Occipital lobe (tissue), 2 donors: ENCODE measurements around the gene OCSTAMP. TPM values are rescaled to one million over a fixed set of nuclear protein-coding genes. Genes with fewer than 3 reads are reported as not detected.

Experiments
- DNase-seq: peaks from one replicate; lab custom pipeline; 2025; lab: John Stamatoyannopoulos, UW
- total RNA-seq: library from RNA; depleted of rRNA; stranded (reverse); fragments of >200 nt; gene quantifications from one replicate; pipeline ENCODE4 v1.2.3, GENCODE V29; 2014

OCSTAMP gene
- total RNA-seq, 1 donor from 2014 or later = not detected

DNA sequence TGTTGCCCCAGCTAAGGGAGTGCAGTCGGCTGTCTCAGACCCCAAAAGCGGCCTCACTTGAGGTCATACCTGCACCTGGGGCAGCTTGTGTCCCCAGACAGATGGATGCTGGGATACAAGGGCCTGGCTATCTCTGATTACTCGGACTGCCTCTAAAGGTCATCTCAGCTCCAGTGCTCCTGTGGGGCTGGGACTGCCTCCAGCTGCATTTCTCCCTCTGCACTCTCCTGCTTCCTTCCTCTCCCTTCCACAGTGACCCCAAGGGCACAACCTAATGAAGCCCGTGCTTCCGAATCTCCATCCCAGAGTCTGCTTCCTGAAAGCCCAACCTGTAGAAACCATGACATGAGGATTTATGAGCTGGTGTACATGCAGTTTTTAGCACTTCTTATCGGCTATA lies 22.8 kb upstream of the OCSTAMP start:
- no peak for DNase-seq

- no peak for DNase-seq
Measured at GRCh38 chr20:46572790-46573189, 22.3 kb upstream of the OCSTAMP start.

DNA sequence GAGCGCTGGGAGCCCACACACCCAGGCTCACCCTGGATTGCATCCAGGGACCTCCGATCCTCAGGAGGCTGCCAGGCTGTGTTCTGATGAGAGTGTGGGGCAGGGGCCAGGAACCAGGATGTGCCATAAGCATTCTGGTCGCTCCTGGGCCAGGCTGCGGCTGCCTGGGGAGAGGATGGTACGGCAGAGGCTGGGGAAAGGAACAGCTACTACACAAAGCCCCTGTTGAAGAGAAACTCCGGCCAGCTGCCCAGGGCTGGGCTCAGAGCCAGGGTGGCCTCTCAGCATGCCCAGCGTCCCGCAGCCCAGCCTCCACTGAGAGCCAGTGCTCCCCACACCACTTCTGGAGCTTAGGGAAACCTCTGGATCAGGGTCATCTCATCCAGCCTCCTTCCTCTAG lies 21.7 kb upstream of the OCSTAMP start:
- DNase-seq = peak; percentile 85

DNA sequence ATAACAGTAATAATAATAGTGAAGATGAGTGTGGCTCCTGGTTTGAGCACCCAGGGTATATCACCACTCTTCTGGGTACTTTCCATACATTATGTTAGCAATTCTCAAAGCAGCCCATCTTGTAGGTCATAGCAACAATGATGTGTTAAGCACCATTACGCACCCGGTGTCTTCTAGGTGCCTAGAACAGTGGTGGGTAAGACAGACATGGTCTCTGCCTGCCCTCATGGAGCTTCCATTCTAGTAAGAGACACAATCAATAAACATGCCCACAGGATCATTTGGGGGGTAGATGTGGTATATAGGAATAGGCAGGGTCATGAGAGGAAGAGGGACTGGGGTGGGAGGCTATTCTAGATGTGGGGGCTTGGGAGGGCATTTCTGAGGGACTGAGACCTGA lies 21.0 kb upstream of the OCSTAMP start:
- DNase-seq = no peak

GRCh38 chr20:46570956-46571355 lies 20.5 kb upstream of the OCSTAMP start:
- DNase-seq = no peak

DNA sequence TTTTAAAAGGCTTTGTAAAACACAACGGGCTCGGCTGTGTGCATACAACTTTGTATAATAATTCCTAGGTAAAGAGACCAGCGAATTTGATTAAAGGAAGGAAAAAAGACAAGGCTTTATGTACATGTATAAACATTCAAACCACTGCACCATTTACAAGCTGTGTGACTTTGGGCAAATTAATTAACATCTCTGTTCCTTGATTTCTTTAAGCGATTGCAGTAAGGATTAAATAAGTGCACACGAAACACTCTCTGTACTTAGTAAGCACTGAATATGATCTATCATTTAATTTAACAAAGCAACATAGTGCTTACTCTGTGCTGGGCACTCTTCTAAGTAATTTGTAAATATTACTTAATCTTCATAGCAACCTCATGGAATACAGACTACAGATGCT lies 19.5 kb upstream of the OCSTAMP start:
- DNase-seq = no peak

DNA sequence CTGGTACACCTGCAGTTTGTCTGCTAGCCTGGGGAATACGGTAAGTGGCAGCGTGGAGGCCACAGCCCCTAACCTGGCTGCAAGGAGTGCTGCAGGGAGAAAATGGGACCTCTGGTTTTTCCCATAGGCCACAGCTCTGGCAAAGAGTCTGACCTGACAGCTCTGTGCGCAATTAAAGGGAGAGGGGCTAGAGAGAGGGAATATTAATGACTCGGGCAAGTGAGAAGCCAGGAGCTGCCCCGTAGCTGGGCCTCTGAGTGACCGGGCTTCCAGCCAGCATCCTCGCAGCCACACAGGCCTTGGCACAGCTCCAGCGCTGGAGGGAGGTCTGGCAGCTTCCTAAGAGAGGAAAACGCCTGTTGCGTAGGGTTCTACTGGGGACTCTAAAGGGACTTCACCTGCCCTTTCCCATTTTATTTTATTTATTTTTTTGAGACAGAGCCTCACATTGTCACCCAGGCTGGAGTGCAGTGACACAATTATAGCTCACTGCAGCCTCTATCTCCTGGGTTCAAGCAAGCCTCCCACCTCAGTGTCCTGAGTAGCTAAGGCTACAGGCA lies 18.2 kb upstream of the OCSTAMP start:
- peak; percentile 78 for DNase-seq

DNA sequence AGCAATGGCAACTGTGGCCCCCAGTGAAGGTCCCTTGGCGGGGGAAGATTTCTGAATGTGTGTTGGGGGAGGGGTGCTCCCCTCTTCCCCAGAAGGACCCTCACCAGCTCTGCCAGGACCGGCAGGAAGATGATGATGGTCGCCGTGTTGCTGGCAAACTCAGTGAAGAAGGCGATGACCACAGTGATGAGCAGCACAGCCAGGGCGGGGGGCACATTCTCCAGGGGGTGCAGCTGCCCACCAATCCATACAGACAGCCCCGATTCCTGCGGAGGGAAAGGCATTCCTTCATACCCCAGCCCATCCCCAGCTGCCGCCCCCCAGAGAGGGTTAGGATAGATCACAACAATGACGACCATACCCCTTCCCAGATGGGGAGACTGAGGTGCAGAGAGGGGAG lies 15.7 kb upstream of the OCSTAMP start:
- DNase-seq = no peak

DNA sequence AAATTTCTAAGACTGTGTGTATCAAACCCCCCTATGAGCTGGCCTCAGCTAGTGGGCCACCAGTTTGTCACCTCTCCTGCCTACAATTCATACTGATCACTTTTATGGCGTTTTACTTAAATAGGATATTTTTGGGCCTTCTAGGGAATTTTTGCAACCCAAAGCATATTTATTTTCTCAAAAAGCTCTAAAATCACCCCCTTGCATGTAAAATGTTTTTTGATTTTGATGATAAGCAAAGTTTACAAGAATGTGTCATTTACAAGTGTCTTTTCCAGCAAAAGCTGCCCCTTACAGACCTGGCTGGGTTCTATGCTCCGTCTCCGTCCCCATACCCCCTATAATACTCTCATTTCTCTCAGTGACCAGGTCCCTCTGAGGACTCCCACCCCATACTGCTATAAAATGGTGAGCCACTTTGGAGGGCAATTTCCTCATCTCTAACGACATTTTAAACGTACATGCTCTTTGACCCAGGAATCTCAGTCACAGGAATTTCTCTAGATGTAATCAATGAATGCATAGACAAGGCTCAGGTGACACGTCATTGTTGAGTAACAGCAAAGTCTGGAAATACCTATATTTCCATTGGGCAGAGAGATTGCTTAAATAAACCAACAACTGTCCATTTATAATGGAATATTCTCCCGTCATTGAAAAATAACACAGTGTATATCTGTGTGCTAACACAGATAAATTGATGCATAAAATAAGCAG lies 13.9 kb upstream of the OCSTAMP start:
- DNase-seq = no peak

GRCh38 chr20:46563860-46564221 lies 13.4 kb upstream of the OCSTAMP start:
- DNase-seq = no peak

- no peak for DNase-seq
Measured at GRCh38 chr20:46563170-46563859, 12.9 kb upstream of the OCSTAMP start.

DNA sequence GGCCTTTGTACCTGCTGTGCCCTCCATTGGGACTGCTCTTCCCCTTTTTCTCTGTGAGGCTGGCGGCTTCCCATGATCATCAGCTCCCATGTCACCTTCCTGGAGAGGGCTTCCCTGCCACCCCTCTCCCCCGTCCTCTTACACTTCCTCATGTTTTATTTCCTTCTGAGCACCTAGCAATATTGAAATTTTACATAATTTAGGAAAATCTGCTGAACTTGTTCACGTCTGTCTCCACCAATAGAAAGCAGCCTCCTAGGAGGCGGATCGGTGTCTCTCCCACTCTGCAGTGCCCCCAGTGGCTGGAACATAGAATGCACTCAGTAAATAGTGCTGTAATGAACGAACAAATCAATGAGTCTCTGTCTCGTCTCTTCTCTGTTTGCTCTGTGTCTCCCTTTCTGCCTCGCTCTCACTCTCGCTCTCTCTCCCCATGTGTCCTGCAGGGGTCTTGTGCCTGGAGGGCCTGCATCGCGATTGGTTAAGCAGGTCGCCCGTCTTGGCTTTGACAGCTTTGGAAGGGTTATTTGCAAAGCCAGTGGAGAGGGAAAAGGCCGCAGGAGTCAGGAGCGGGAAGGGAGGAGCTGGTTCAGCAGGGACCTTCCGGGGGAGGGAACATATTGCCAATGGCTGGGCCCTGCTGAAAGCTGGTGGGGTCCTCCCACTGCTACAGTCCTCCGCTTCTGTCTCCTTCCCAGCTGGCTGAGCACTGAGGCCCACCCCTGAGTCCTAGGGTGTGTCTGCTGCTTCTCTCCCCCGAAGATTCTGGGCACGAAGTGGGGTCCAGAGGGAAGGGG lies 12.1 kb upstream of the OCSTAMP start:
- DNase-seq = peak; percentile 76

DNA sequence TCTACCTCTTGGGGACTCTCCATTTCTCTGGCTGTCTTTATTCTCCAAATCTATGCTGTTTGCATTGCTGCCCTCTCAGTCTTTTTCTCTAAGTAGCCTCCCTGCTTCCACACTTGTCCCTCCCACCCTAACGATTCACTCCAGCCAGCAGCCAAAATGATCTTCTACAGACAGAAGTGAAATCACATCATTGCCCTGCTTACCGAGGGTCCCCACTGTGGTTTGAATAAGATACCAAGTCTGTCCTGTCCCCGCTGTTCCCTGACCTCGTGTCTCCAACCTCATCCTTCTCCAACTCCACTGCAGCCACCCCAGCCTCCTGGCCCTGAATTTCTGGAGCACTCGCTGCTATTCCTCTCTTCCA lies 11.5 kb upstream of the OCSTAMP start:
- DNase-seq = no peak

GRCh38 chr20:46559685-46560440 lies 9.4 kb upstream of the OCSTAMP start:
- DNase-seq = no peak

- DNase-seq = no peak
Measured at GRCh38 chr20:46559001-46559400, 8.5 kb upstream of the OCSTAMP start.

- DNase-seq = peak; percentile 16
Measured at GRCh38 chr20:46558511-46558959, 8.1 kb upstream of the OCSTAMP start.

- no peak for DNase-seq
Measured at GRCh38 chr20:46557231-46557956, 6.9 kb upstream of the OCSTAMP start.

DNA sequence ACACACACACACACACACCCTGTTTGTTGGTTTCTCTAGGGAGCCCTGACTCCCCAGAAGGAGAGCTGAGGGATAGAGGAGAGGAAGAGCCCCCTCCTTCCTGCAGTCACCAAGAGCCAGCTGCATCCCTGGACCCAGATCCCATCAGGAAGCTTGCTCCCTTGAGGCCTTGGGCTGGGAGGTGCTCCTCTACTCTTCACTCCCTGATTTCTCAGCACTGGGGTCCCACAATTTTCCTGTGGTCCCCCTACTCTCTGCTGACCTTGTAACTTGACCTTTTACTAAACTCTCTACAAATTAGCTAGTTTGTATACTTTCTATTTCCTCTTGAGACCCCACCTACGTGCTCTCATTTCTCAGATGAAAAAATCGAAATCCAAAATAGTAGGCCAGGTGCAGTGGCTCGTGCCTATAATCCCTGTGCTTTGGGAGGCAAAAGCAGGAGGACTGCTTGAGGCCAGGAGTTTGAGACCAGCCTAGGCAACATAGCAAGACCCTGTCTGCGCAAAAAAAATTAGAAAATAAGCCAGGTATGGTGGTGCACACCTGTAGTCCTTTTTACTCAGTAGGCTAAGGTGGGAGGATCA lies 5.0 kb upstream of the OCSTAMP start:
- no peak for DNase-seq

GRCh38 chr20:46554828-46555227 lies 4.4 kb upstream of the OCSTAMP start:
- DNase-seq = no peak

- DNase-seq = no peak
Measured at GRCh38 chr20:46553926-46554325, 3.5 kb upstream of the OCSTAMP start.
